IMR-90 (cell line): Measurements from ENCODE around the gene MAML2. TPM values are rescaled to one million over a fixed set of nuclear protein-coding genes. Genes with fewer than 3 reads are reported as not detected.

ENCODE experiments used
- ATAC-seq: fragments of 200-7000 bp; cut with Tn5 transposase; 2 replicates; pipeline ENCODE4 v1.9.1; 2020; ENCODE audit warnings: low read depth, mild to moderate bottlenecking, moderate library complexity
- BruUV-seq: library from RNA; stranded (reverse); fragments of 400-500 nt; replicated peaks from 2 replicates; lab custom pipeline; 2021; lab: Mats Ljungman, UMichigan
- CTCF ChIA-PET: fragments of 300-600 bp; formaldehyde crosslinking; extraction: SDS; loops from one replicate; lab custom pipeline; 2021; ENCODE audit warnings: antibody characterized with exemption; lab: Yijun Ruan, JAX
- POLR2A ChIA-PET: fragments of 300-600 bp; sonication (Branson Sonifier 250); formaldehyde crosslinking; loops from one replicate; lab custom pipeline; 2022; ENCODE audit warnings: antibody characterized with exemption; ENCODE audit not compliant: unreplicated experiment; lab: Charles Lee
- DNase-seq: peaks from one replicate; pipeline ENCODE4 v3.0.0; 2013
- H2AFZ ChIP-seq: replicated peaks from 2 replicates; pipeline ENCODE3; 2013; ENCODE audit warnings: low read length, mild to moderate bottlenecking; ENCODE audit not compliant: poor library complexity
- H2AK5ac ChIP-seq: 2 replicates; pipeline ENCODE4 v1.6.1; 2013; ENCODE audit warnings: low read depth, low read length, inconsistent platforms
- H2AK9ac ChIP-seq: replicated peaks from 2 replicates; pipeline ENCODE3; 2013; ENCODE audit warnings: mild to moderate bottlenecking, low read depth, low read length, moderate library complexity; ENCODE audit not compliant: poor library complexity
- H2BK120ac ChIP-seq: 2 replicates; pipeline ENCODE4 v1.6.1; 2013; ENCODE audit warnings: low read depth, low read length, inconsistent platforms
- H2BK15ac ChIP-seq: 3 replicates; pipeline ENCODE4 v1.6.1; 2013; ENCODE audit warnings: low read depth, low read length, inconsistent platforms
- H2BK20ac ChIP-seq: 2 replicates; pipeline ENCODE4 v1.6.1; 2013; ENCODE audit warnings: low read depth, mild to moderate bottlenecking, inconsistent platforms, low read length, moderate library complexity
- H2BK5ac ChIP-seq: 2 replicates; pipeline ENCODE4 v1.6.1; 2013; ENCODE audit warnings: mild to moderate bottlenecking, low read depth, low read length, inconsistent platforms; ENCODE audit not compliant: poor library complexity, severe bottlenecking
- H3K14ac ChIP-seq: replicated peaks from 2 replicates; pipeline ENCODE4 v1.6.1; 2013; ENCODE audit warnings: low read depth, low read length, inconsistent platforms
- H3K18ac ChIP-seq: 2 replicates; pipeline ENCODE4 v1.6.1; 2013; ENCODE audit warnings: low read depth, low read length, control low read depth
- H3K23ac ChIP-seq: 2 replicates; pipeline ENCODE4 v1.6.1; 2013; ENCODE audit warnings: low read depth, low read length, inconsistent platforms
- H3K27ac ChIP-seq: 2 replicates; pipeline ENCODE4 v1.5.1; 2013; ENCODE audit warnings: mild to moderate bottlenecking, control low read depth, low read length; ENCODE audit not compliant: insufficient read depth
- H3K27me3 ChIP-seq: 2 replicates; pipeline ENCODE4 v1.6.1; 2013; ENCODE audit warnings: low read length; ENCODE audit not compliant: control insufficient read depth, insufficient read depth
- H3K36me3 ChIP-seq: 2 replicates; pipeline ENCODE4 v1.6.1; 2013; ENCODE audit warnings: low read length, mixed read lengths; ENCODE audit not compliant: control insufficient read depth, insufficient read depth
- H3K4ac ChIP-seq: 2 replicates; pipeline ENCODE4 v1.6.1; 2013; ENCODE audit warnings: low read depth, low read length, inconsistent platforms
- H3K4me1 ChIP-seq: 2 replicates; pipeline ENCODE4 v1.6.1; 2013; ENCODE audit warnings: low read length, mixed read lengths; ENCODE audit not compliant: control insufficient read depth, insufficient read depth
- H3K4me2 ChIP-seq: 2 replicates; pipeline ENCODE4 v1.6.1; 2013; ENCODE audit warnings: low read depth, mild to moderate bottlenecking, control low read depth, low read length, moderate library complexity
- H3K4me3 ChIP-seq: 2 replicates; pipeline ENCODE4 v1.5.1; 2013; ENCODE audit warnings: low read depth, mild to moderate bottlenecking, control low read depth, low read length, moderate library complexity; ENCODE audit not compliant: insufficient read depth
- H3K56ac ChIP-seq: 2 replicates; pipeline ENCODE4 v1.6.1; 2013; ENCODE audit warnings: low read length, inconsistent platforms; ENCODE audit not compliant: insufficient read depth; ENCODE audit errors: extremely low read depth
- H3K79me1 ChIP-seq, 2 experiments: 2 replicates each; pipeline ENCODE4 v1.6.1; 2013; ENCODE audit warnings: low read length in 2 of 2, inconsistent platforms in 1 of 2, low read depth in 1 of 2
- H3K9ac ChIP-seq: 2 replicates; pipeline ENCODE4 v1.6.1; 2013; ENCODE audit warnings: low read depth, low read length, control low read depth
- H3K9me1 ChIP-seq: 2 replicates; pipeline ENCODE4 v1.6.1; 2013; ENCODE audit warnings: low read length, inconsistent platforms; ENCODE audit not compliant: insufficient read depth
- H3K9me3 ChIP-seq: 2 replicates; pipeline ENCODE4 v1.6.1; 2013; ENCODE audit warnings: low read length; ENCODE audit not compliant: control insufficient read depth, insufficient read depth
- H4K20me1 ChIP-seq: 2 replicates; pipeline ENCODE4 v1.6.1; 2013; ENCODE audit warnings: low read length, inconsistent platforms; ENCODE audit not compliant: insufficient read depth
- H4K5ac ChIP-seq: 2 replicates; pipeline ENCODE4 v1.6.1; 2013; ENCODE audit warnings: mild to moderate bottlenecking, low read depth, low read length, control low read depth
- H4K8ac ChIP-seq, 2 experiments: 2 replicates each; pipeline ENCODE4 v1.6.1; 2013; ENCODE audit warnings: low read depth in 2 of 2, low read length in 2 of 2, control low read depth in 1 of 2, inconsistent platforms in 1 of 2
- H4K91ac ChIP-seq: 2 replicates; pipeline ENCODE4 v1.6.1; 2013; ENCODE audit warnings: low read depth, low read length, inconsistent platforms; ENCODE audit not compliant: insufficient read depth
- BHLHE40 ChIP-seq: fragments of 150-350 bp; IDR thresholded peaks from 2 replicates; pipeline ENCODE4 v1.6.1; 2016; ENCODE audit warnings: mild to moderate bottlenecking, low read depth, low read length
- CEBPB ChIP-seq: IDR thresholded peaks from 2 replicates; pipeline ENCODE4 v1.6.1; 2012; ENCODE audit warnings: low read depth, low read length, improper control_type of control experiment
- CHD1 ChIP-seq: IDR thresholded peaks from 2 replicates; pipeline ENCODE4 v1.6.1; 2012; ENCODE audit warnings: low read depth, low read length, improper control_type of control experiment
- CTCF ChIP-seq: conservative IDR thresholded peaks from 2 replicates; pipeline ENCODE4 v1.5.1; 2012; ENCODE audit warnings: mild to moderate bottlenecking, low read depth, low read length, improper control_type of control experiment
- ELK1 ChIP-seq: fragments of 150-350 bp; IDR thresholded peaks from 2 replicates; pipeline ENCODE4 v1.6.1; 2016; ENCODE audit warnings: low read depth, mild to moderate bottlenecking, low read length, moderate library complexity, borderline replicate concordance
- FOS ChIP-seq: fragments of 150-350 bp; IDR thresholded peaks from 2 replicates; pipeline ENCODE4 v1.6.1; 2016; ENCODE audit warnings: low read depth, low read length
- MAFK ChIP-seq: IDR thresholded peaks from 2 replicates; pipeline ENCODE4 v1.6.1; 2012; ENCODE audit warnings: low read depth, low read length, improper control_type of control experiment
- MAZ ChIP-seq: IDR thresholded peaks from 2 replicates; pipeline ENCODE4 v1.6.1; 2012; ENCODE audit warnings: low read depth, mild to moderate bottlenecking, low read length, improper control_type of control experiment, moderate library complexity, borderline replicate concordance
- MXI1 ChIP-seq: IDR thresholded peaks from 2 replicates; pipeline ENCODE4 v1.6.1; 2012; ENCODE audit warnings: low read depth, mild to moderate bottlenecking, low read length, moderate library complexity, borderline replicate concordance
- NFE2L2 ChIP-seq: fragments of 150-350 bp; IDR thresholded peaks from 2 replicates; pipeline ENCODE4 v1.6.1; 2016; ENCODE audit warnings: low read depth, mild to moderate bottlenecking, low read length
- POLR2A ChIP-seq: IDR thresholded peaks from 2 replicates; pipeline ENCODE4 v1.6.1; 2012; ENCODE audit warnings: mild to moderate bottlenecking, low read depth, low read length
- RAD21 ChIP-seq: IDR thresholded peaks from 2 replicates; pipeline ENCODE4 v1.6.1; 2012; ENCODE audit warnings: low read length, improper control_type of control experiment
- RCOR1 ChIP-seq: IDR thresholded peaks from 2 replicates; pipeline ENCODE4 v1.6.1; 2012; ENCODE audit warnings: mild to moderate bottlenecking, low read length, improper control_type of control experiment; ENCODE audit not compliant: insufficient replicate concordance
- RFX5 ChIP-seq: IDR thresholded peaks from 2 replicates; pipeline ENCODE4 v1.8.0; 2012; ENCODE audit warnings: low read depth, mild to moderate bottlenecking, low read length, moderate library complexity
- SMC3 ChIP-seq: fragments of 150-350 bp; IDR thresholded peaks from 2 replicates; pipeline ENCODE4 v1.6.1; 2016; ENCODE audit warnings: low read depth, mild to moderate bottlenecking, antibody characterized with exemption, low read length, moderate library complexity
- USF2 ChIP-seq: fragments of 150-350 bp; IDR thresholded peaks from 2 replicates; pipeline ENCODE4 v1.6.1; 2017; ENCODE audit warnings: mild to moderate bottlenecking, antibody characterized with exemption, low read length, low read depth
- WGBS, 2 experiments: methylation state at CpG; one replicate each; pipeline versions ENCODE4 v1.1.5 to v1.1.7; 2013; ENCODE audit warnings: missing lambda C conversion rate in 2 of 2; ENCODE audit not compliant: insufficient read length in 1 of 2; ENCODE audit errors: extremely low coverage in 2 of 2; 5-methylcytosine and 5-hydroxymethylcytosine counted together
- dilution Hi-C: fragments of 300-500 bp; cut with HindIII; formaldehyde crosslinking; loops from one replicate; pipeline ENCODE4 v1.14.3; 2018; ENCODE audit warnings: low sequenced_read_pairs; ENCODE audit not compliant: unreplicated experiment
- in situ Hi-C: fragments of 300-500 bp; cut with MboI; formaldehyde crosslinking; loops from 3 replicates; pipeline ENCODE4 v1.14.3; 2019; ENCODE audit warnings: low sequenced_read_pairs, inconsistent platforms, mixed read lengths
- intact Hi-C: fragments of 100-400 bp; cut with micrococcal nuclease; formaldehyde crosslinking; loops from 2 replicates; pipeline ENCODE4 v1.10.0; 2022
- polyA plus RNA-seq, 3 experiments: library from polyadenylated mRNA; depleted of rRNA; stranded (reverse); fragments of >200 nt; gene quantifications; 2 replicates each; pipeline ENCODE4 v1.2.3, GENCODE V29; 2012; ENCODE audit warnings: low replicate concordance in 1 of 3
- total RNA-seq: library from RNA; depleted of rRNA; stranded (reverse); fragments of >200 nt; gene quantifications from 2 replicates; pipeline ENCODE4 v1.2.3, GENCODE V29; 2012

Gene MAML2
- total and polyA plus RNA-seq, 2 of the 4 experiments (the other 2 are of a cell fraction) = 15.0 to 19.5 TPM

GRCh38 chr11:96106645-96107044, 236.3 kb downstream of the MAML2 start:
- dilution Hi-C loops = no loop called here
- intact Hi-C loops = no loop called here
- no peak for ATAC-seq

More at GRCh38 chr11:96106645-96107044, 236.3 kb downstream of the MAML2 start:
- H2BK120ac ChIP-seq = no peak overlapping the region
- no peak overlapping the region for H4K5ac ChIP-seq
- POLR2A ChIA-PET = no interaction called here
- H2BK15ac ChIP-seq = no peak overlapping the region
- no peaks in the 10 kb centered on the region for H3K36me3 ChIP-seq
- H2AK5ac ChIP-seq = 0 out of 2 replicates have a peak overlapping the region, but pooled peaks have one; percentile 13
- H3K27ac ChIP-seq = no peak overlapping the region
- no peak overlapping the region for H3K4me2 ChIP-seq
- no TSS peak for BruUV-seq
- H3K18ac ChIP-seq = no peak overlapping the region
- H3K4me1 ChIP-seq = peaks cover 20% of the 10 kb centered on the region
- H2BK5ac ChIP-seq = no peak overlapping the region
- H3K79me1 ChIP-seq = peaks cover 42 to 64% of the 10 kb centered on the region in 2 experiments
- TF ChIP-seq USF2 (no peak), POLR2A (no peak), CEBPB (no peak), BHLHE40 (no peak), RFX5 (no peak), CHD1 (no peak), MAFK (no peak), SMC3 (no peak), RCOR1 (no peak), RAD21 (no peak), FOS (no peak), MXI1 (no peak), CTCF (no peak), NFE2L2 (no peak), ELK1 (no peak), MAZ (no peak)
- H3K14ac ChIP-seq = no peak overlapping the region
- no peak overlapping the region for H4K8ac ChIP-seq
- H2BK20ac ChIP-seq = no peak overlapping the region
- no peaks in the 10 kb centered on the region for H3K9me3 ChIP-seq
- no peaks in the 10 kb centered on the region for H3K27me3 ChIP-seq
- WGBS, 2 experiments = 90% methylated on average over 2 of the region's 3 CpGs; no CpG with 5 or more reads in 1 of the 2 experiments
- CTCF ChIA-PET = interaction anchor here (1.2 kb wide), 1 partner anchor 52 kb away, joined by 3 read pairs; no protein-coding TSS in a partner anchor
- H3K23ac ChIP-seq = no peak overlapping the region
- no peak overlapping the region for H2AK9ac ChIP-seq
- H4K20me1 ChIP-seq = no peaks in the 10 kb centered on the region; the same call in 1 of the 2 replicates
- no peak overlapping the region for H3K56ac ChIP-seq
- in situ Hi-C loops = no loop called here
- no peak overlapping the region for H3K9ac ChIP-seq
- H3K9me1 ChIP-seq = peaks cover 21% of the 10 kb centered on the region
- H3K4ac ChIP-seq = no peak overlapping the region
- no peak for DNase-seq
- H4K91ac ChIP-seq = no peak overlapping the region
- H2AFZ ChIP-seq = no peak overlapping the region
- H3K4me3 ChIP-seq = no peak overlapping the region
